SK-N-SH (cell line): ENCODE measurements around the gene ST7. TPM values are rescaled to one million over a fixed set of nuclear protein-coding genes. Genes with fewer than 3 reads are reported as not detected.

Experiments used
- CTCF ChIA-PET: fragments of 300-600, 350-600 bp; formaldehyde crosslinking; extraction: SDS; loops from one replicate; lab custom pipeline; 2021; lab: Yijun Ruan, JAX
- POLR2A ChIA-PET: fragments of 350-600 bp; sonication (Branson Sonifier 250); formaldehyde crosslinking; extraction: SDS; loops from one replicate; lab custom pipeline; 2020; ENCODE audit warnings: antibody characterized with exemption, inconsistent platforms; lab: Yijun Ruan, JAX
- DNase-seq: peaks from one replicate; pipeline ENCODE4 v3.0.0; 2012
- H2AFZ ChIP-seq: fragments of 200-600 bp; sonication (generic); 2 replicates; pipeline ENCODE4 v1.8.1; 2016; ENCODE audit warnings: antibody characterized with exemption, mild to moderate bottlenecking, low read depth
- H3F3A ChIP-seq: fragments of 200-600 bp; sonication (generic); replicated peaks from 2 replicates; pipeline ENCODE3; 2016; ENCODE audit warnings: antibody characterized with exemption, mild to moderate bottlenecking; ENCODE audit not compliant: insufficient read depth
- H3K27ac ChIP-seq, 2 experiments: fragments of 200-500 bp in 1 of 2; fragments of 200-600 bp in 1 of 2; sonication (Bioruptor generic) in 1 of 2; sonication (generic), shearing (Covaris generic) in 1 of 2; 2 replicates each; pipeline versions ENCODE4 v1.5.1 to v1.6.1; 2014 to 2016; ENCODE audit warnings: low read depth in 2 of 2, inconsistent platforms in 1 of 2, low read length in 1 of 2, mild to moderate bottlenecking in 1 of 2, mixed read lengths in 1 of 2
- H3K27me3 ChIP-seq: fragments of 200-600 bp; sonication (generic), shearing (Covaris generic); 2 replicates; pipeline ENCODE4 v1.6.1; 2016; ENCODE audit warnings: mixed run types; ENCODE audit not compliant: insufficient read depth
- H3K36me3 ChIP-seq, 2 experiments: fragments of 200-500 bp in 1 of 2; fragments of 200-600 bp in 1 of 2; sonication (Bioruptor generic) in 1 of 2; sonication (generic) in 1 of 2; replicated peaks in 1 of 2; 2 replicates each; pipeline versions ENCODE3 to v1.5.1; 2014 to 2016; ENCODE audit warnings: low read length in 1 of 2, mild to moderate bottlenecking in 1 of 2; ENCODE audit not compliant: insufficient read depth in 2 of 2, control insufficient read depth in 1 of 2
- H3K4me1 ChIP-seq, 2 experiments: fragments of 200-500 bp in 1 of 2; fragments of 200-600 bp in 1 of 2; sonication (Bioruptor generic) in 1 of 2; sonication (generic), shearing (Covaris generic) in 1 of 2; 2 replicates each; pipeline versions ENCODE4 v1.5.1 to v1.6.1; 2014 to 2016; ENCODE audit warnings: low read depth in 1 of 2, low read length in 1 of 2, mixed run types in 1 of 2; ENCODE audit not compliant: insufficient read depth in 2 of 2, control insufficient read depth in 1 of 2
- H3K4me2 ChIP-seq: fragments of 200-600 bp; sonication (generic), shearing (Covaris generic); 2 replicates; pipeline ENCODE4 v1.6.1; 2017; ENCODE audit warnings: mixed run types
- H3K4me3 ChIP-seq, 2 experiments: fragments of 200-500 bp in 1 of 2; fragments of 200-600 bp in 1 of 2; sonication (Bioruptor generic) in 1 of 2; sonication (generic), shearing (Covaris generic) in 1 of 2; 2 replicates each; pipeline versions ENCODE4 v1.5.1 to v1.8.1; 2014 to 2016; ENCODE audit warnings: low read depth in 2 of 2, inconsistent platforms in 1 of 2, low read length in 1 of 2, mild to moderate bottlenecking in 1 of 2, mixed read lengths in 1 of 2, moderate library complexity in 1 of 2
- H3K79me2 ChIP-seq: fragments of 200-600 bp; sonication (generic); 2 replicates; pipeline ENCODE4 v1.8.1; 2017; ENCODE audit warnings: mild to moderate bottlenecking; ENCODE audit not compliant: insufficient read depth
- H3K9ac ChIP-seq: fragments of 200-600 bp; sonication (generic); 2 replicates; pipeline ENCODE4 v1.6.1; 2017; ENCODE audit warnings: mixed run types
- H3K9me2 ChIP-seq: fragments of 200-600 bp; sonication (generic); 2 replicates; pipeline ENCODE4 v1.6.1; 2017; ENCODE audit warnings: mixed run types
- H3K9me3 ChIP-seq: fragments of 200-600 bp; sonication (generic); 2 replicates; pipeline ENCODE4 v1.6.1; 2017; ENCODE audit warnings: mixed run types, mild to moderate bottlenecking, moderate library complexity
- H4K20me1 ChIP-seq: fragments of 200-600 bp; sonication (generic); 2 replicates; pipeline ENCODE4 v1.6.1; 2017; ENCODE audit warnings: mild to moderate bottlenecking, mixed run types; ENCODE audit not compliant: insufficient read depth
- CHD2 ChIP-seq: fragments of 150-350 bp; IDR thresholded peaks from 2 replicates; pipeline ENCODE4 v1.6.1; 2018; ENCODE audit warnings: low read length; ENCODE audit not compliant: partially characterized antibody
- ELF1 ChIP-seq: IDR thresholded peaks from 2 replicates; pipeline ENCODE4 v1.4.0; 2012
- EP300 ChIP-seq, 2 experiments: IDR thresholded peaks; 2 replicates each; pipeline versions ENCODE4 v1.4.0 to v1.6.1; 2012; ENCODE audit warnings: borderline replicate concordance in 1 of 2, low read depth in 1 of 2, low read length in 1 of 2
- EZH2phosphoT487 ChIP-seq: fragments of 200-600 bp; sonication (generic); IDR thresholded peaks from 2 replicates; pipeline ENCODE4 v1.6.1; 2017; ENCODE audit warnings: low read depth, mixed run types, mild to moderate bottlenecking, antibody characterized with exemption, moderate library complexity, borderline replicate concordance
- FOSL2 ChIP-seq: IDR thresholded peaks from 2 replicates; pipeline ENCODE4 v1.4.0; 2012; ENCODE audit warnings: low read depth, mild to moderate bottlenecking, moderate library complexity, borderline replicate concordance
- FOXM1 ChIP-seq: IDR thresholded peaks from 2 replicates; pipeline ENCODE4 v1.4.0; 2012; ENCODE audit warnings: low read depth, mild to moderate bottlenecking
- GABPA ChIP-seq: IDR thresholded peaks from 2 replicates; pipeline ENCODE4 v1.4.0; 2012; ENCODE audit warnings: low read depth, mild to moderate bottlenecking
- GATA2 ChIP-seq: sonication (generic); formaldehyde crosslinking; IDR thresholded peaks from 2 replicates; pipeline ENCODE4 v1.5.0; 2020; ENCODE audit warnings: mild to moderate bottlenecking, missing genetic modification reagents
- JUND ChIP-seq: IDR thresholded peaks from 2 replicates; pipeline ENCODE4 v1.4.0; 2012
- MXI1 ChIP-seq: IDR thresholded peaks from 2 replicates; pipeline ENCODE4 v1.6.1; 2012; ENCODE audit warnings: mild to moderate bottlenecking, low read depth, low read length, improper control_type of control experiment
- NRF1 ChIP-seq: IDR thresholded peaks from 2 replicates; pipeline ENCODE4 v1.6.1; 2012; ENCODE audit warnings: low read depth, mild to moderate bottlenecking, low read length
- POLR2AphosphoS5 ChIP-seq: IDR thresholded peaks from 2 replicates; pipeline ENCODE4 v1.6.1; 2012; ENCODE audit warnings: low read depth, low read length
- RAD21 ChIP-seq: IDR thresholded peaks from 2 replicates; pipeline ENCODE4 v1.6.1; 2012; ENCODE audit warnings: mild to moderate bottlenecking, low read length
- RFX5 ChIP-seq: IDR thresholded peaks from 2 replicates; pipeline ENCODE4 v1.6.1; 2012; ENCODE audit warnings: mild to moderate bottlenecking, improper control_type of control experiment, low read length
- RXRA ChIP-seq: IDR thresholded peaks from 2 replicates; pipeline ENCODE4 v1.4.0; 2012; ENCODE audit warnings: low read depth, mild to moderate bottlenecking, borderline replicate concordance
- SIN3A ChIP-seq: IDR thresholded peaks from 2 replicates; pipeline ENCODE4 v1.6.1; 2012; ENCODE audit warnings: low read depth, mild to moderate bottlenecking, low read length, moderate library complexity, borderline replicate concordance
- SMC3 ChIP-seq: IDR thresholded peaks from 2 replicates; pipeline ENCODE4 v1.6.1; 2012; ENCODE audit warnings: low read depth, low read length, improper control_type of control experiment
- TAF1 ChIP-seq: IDR thresholded peaks from 2 replicates; pipeline ENCODE4 v1.6.1; 2012; ENCODE audit warnings: low read depth, mild to moderate bottlenecking, low read length, moderate library complexity, borderline replicate concordance
- TCF12 ChIP-seq: IDR thresholded peaks from 2 replicates; pipeline ENCODE4 v1.4.0; 2012
- TEAD4 ChIP-seq: IDR thresholded peaks from 2 replicates; pipeline ENCODE4 v1.4.0; 2012; ENCODE audit warnings: mild to moderate bottlenecking, borderline replicate concordance; ENCODE audit not compliant: insufficient read depth
- YY1 ChIP-seq: IDR thresholded peaks from 2 replicates; pipeline ENCODE4 v1.4.0; 2012; ENCODE audit warnings: low read depth, mild to moderate bottlenecking
- WGBS: methylation state at CpG from one replicate; pipeline ENCODE4 v1.1.6; 2017; ENCODE audit warnings: low lambda C conversion rate; 5-methylcytosine and 5-hydroxymethylcytosine counted together
- polyA plus RNA-seq, 3 experiments: library from polyadenylated mRNA; depleted of rRNA; stranded (reverse); fragments of >200 nt; gene quantifications; 2 replicates each; pipeline ENCODE4 v1.2.3, GENCODE V29; 2012
- TF ChIP-seq, protein P1 (sequence below): IDR thresholded peaks from 2 replicates; pipeline ENCODE4 v1.6.1; 2012; ENCODE audit warnings: mild to moderate bottlenecking, low read depth, low read length, moderate library complexity
- TF ChIP-seq, protein P2 (sequence below): fragments of 200-600 bp; sonication (generic); IDR thresholded peaks from 2 replicates; pipeline ENCODE4 v1.6.1; 2017; ENCODE audit warnings: antibody characterized with exemption, mild to moderate bottlenecking, moderate library complexity
- TF ChIP-seq, protein P3 (sequence below): IDR thresholded peaks from 2 replicates; pipeline ENCODE4; 2012

Gene ST7
- polyA plus RNA-seq, 1 of the 3 experiments (the other 2 are of a cell fraction), result 23.5 TPM

DNA sequence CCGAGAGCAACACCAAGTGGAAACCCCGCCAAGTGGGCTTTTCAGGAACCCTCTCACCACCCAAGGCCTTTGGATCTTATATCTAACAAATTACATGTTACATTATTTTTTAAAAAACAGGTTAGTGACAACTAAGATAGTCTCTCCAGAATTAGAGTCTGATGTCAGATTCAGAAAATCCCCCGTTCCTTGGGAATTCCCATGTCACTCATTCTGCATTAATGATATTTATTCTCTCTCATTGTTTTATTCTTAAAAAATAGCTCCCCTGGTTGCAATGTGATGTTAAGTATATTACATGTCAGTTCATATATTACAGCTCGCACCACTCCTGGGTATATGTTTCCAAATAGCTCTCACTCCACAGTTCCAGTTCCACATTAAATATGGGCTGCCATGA lies 287.8 kb downstream of the ST7 start (continued):
- TF ChIP-seq, protein P1, sequence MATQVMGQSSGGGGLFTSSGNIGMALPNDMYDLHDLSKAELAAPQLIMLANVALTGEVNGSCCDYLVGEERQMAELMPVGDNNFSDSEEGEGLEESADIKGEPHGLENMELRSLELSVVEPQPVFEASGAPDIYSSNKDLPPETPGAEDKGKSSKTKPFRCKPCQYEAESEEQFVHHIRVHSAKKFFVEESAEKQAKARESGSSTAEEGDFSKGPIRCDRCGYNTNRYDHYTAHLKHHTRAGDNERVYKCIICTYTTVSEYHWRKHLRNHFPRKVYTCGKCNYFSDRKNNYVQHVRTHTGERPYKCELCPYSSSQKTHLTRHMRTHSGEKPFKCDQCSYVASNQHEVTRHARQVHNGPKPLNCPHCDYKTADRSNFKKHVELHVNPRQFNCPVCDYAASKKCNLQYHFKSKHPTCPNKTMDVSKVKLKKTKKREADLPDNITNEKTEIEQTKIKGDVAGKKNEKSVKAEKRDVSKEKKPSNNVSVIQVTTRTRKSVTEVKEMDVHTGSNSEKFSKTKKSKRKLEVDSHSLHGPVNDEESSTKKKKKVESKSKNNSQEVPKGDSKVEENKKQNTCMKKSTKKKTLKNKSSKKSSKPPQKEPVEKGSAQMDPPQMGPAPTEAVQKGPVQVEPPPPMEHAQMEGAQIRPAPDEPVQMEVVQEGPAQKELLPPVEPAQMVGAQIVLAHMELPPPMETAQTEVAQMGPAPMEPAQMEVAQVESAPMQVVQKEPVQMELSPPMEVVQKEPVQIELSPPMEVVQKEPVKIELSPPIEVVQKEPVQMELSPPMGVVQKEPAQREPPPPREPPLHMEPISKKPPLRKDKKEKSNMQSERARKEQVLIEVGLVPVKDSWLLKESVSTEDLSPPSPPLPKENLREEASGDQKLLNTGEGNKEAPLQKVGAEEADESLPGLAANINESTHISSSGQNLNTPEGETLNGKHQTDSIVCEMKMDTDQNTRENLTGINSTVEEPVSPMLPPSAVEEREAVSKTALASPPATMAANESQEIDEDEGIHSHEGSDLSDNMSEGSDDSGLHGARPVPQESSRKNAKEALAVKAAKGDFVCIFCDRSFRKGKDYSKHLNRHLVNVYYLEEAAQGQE, result no peak
- TF ChIP-seq NRF1, result no peak
- no peak for TF ChIP-seq GATA2 (CRISPR knock-in tag)
- no peak for TF ChIP-seq TCF12
- TF ChIP-seq GABPA, result no peak
- TF ChIP-seq TAF1, result no peak
- no peak for TF ChIP-seq FOXM1
- no peak for TF ChIP-seq EP300 (IDR thresholded peaks at IDR 0.05; ENCODE audit: borderline replicate concordance in 1 of 2, low read depth in 1 of 2, low read length in 1 of 2)
- no peak for TF ChIP-seq JUND
- TF ChIP-seq, all 33 proteins: peak for 0

DNA sequence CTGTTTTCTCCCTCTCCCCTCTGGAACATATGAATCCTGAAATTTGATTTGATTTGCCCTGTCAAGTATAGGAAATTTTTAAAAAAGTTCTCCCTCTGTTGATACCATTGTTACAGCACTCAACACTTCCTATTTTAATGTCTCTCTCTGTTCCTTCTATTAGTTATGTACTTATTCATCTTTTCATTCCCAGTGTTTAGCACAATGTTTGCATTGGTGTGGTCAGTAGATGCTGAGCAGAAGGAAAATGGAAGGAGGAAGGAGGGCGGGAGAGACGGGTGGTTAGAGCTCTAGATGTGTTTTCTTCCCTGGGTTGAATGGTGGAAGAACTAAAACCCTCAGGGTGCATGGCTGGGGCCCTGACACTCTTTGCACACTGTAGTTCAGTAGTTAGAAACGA lies 290.1 kb downstream of the ST7 start:
- TF ChIP-seq YY1, result no peak
- TF ChIP-seq MXI1, result no peak
- TF ChIP-seq RFX5, result no peak
- no peak for TF ChIP-seq ELF1
- no peak for TF ChIP-seq FOXM1
- TF ChIP-seq SIN3A, result no peak
- TF ChIP-seq CHD2, result no peak
- TF ChIP-seq, protein P1, result no peak
- no peak for TF ChIP-seq EZH2phosphoT487
- TF ChIP-seq, protein P2, sequence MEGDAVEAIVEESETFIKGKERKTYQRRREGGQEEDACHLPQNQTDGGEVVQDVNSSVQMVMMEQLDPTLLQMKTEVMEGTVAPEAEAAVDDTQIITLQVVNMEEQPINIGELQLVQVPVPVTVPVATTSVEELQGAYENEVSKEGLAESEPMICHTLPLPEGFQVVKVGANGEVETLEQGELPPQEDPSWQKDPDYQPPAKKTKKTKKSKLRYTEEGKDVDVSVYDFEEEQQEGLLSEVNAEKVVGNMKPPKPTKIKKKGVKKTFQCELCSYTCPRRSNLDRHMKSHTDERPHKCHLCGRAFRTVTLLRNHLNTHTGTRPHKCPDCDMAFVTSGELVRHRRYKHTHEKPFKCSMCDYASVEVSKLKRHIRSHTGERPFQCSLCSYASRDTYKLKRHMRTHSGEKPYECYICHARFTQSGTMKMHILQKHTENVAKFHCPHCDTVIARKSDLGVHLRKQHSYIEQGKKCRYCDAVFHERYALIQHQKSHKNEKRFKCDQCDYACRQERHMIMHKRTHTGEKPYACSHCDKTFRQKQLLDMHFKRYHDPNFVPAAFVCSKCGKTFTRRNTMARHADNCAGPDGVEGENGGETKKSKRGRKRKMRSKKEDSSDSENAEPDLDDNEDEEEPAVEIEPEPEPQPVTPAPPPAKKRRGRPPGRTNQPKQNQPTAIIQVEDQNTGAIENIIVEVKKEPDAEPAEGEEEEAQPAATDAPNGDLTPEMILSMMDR, result no peak
- no peak for TF ChIP-seq POLR2AphosphoS5
- TF ChIP-seq GATA2 (CRISPR knock-in tag), result no peak
- no peak for TF ChIP-seq RXRA
- TF ChIP-seq RAD21, result no peak
- TF ChIP-seq TEAD4, result no peak
- TF ChIP-seq FOSL2, result no peak
- TF ChIP-seq SMC3, result no peak
- TF ChIP-seq, protein P3, sequence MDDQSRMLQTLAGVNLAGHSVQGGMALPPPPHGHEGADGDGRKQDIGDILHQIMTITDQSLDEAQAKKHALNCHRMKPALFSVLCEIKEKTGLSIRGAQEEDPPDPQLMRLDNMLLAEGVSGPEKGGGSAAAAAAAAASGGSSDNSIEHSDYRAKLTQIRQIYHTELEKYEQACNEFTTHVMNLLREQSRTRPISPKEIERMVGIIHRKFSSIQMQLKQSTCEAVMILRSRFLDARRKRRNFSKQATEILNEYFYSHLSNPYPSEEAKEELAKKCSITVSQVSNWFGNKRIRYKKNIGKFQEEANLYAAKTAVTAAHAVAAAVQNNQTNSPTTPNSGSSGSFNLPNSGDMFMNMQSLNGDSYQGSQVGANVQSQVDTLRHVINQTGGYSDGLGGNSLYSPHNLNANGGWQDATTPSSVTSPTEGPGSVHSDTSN, result no peak
- ChIA-PET CTCF (interaction anchor here (1.1 to 2.4 kb wide), 2 partner anchors 30 to 115 kb away, joined by 3 to 6 read pairs; no protein-coding TSS in a partner anchor), POLR2A (no interaction called here)
- Histone ChIP-seq H4K20me1 (no peaks in the 10 kb centered on the region), H3K27me3 (no peaks in the 10 kb centered on the region), H3K9me2 (no peaks in the 10 kb centered on the region), H3K36me3 (no peaks in the 10 kb centered on the region), H3K4me3 (no peak overlapping the region), H3K9ac (no peak overlapping the region), H3K4me1 (no peaks in the 10 kb centered on the region), H3K9me3 (0 out of 2 replicates have a peak, but pooled peaks cover 6% of the 10 kb centered on the region), H3K79me2 (no peaks in the 10 kb centered on the region), H3K27ac (no peak overlapping the region), H3K4me2 (no peak overlapping the region), H2AFZ (no peak overlapping the region), H3F3A (no peaks in the 10 kb centered on the region)
- WGBS, result 20% methylated on average over 3 of the region's 3 CpGs
- DNase-seq, result no peak
